SK-N-MC (cell line): ENCODE measurements around the gene MPPE1.
A peak's percentile ranks its signal among the peaks of the same experiment; 100 is the strongest.

Experiments
- DNase-seq: peaks from one replicate; pipeline ENCODE4 v3.0.0-alpha.2; 2011; ENCODE audit warnings: low read depth, low spot score
- H3K27ac ChIP-seq: fragments of 200-600 bp; sonication (generic); 2 replicates; pipeline ENCODE4 v1.5.1; 2016; ENCODE audit warnings: mixed run types
- H3K36me3 ChIP-seq: fragments of 200-600 bp; sonication (generic); 2 replicates; pipeline ENCODE4 v1.6.1; 2017; ENCODE audit warnings: antibody characterized with exemption, low read length, mixed read lengths; ENCODE audit not compliant: insufficient read depth
- H3K4me3 ChIP-seq: fragments of 200-600 bp; sonication (generic); 2 replicates; pipeline ENCODE4 v1.5.1; 2016
- H3K9ac ChIP-seq: fragments of 200-600 bp; sonication (generic); 2 replicates; pipeline ENCODE4 v1.8.0; 2017; ENCODE audit warnings: mixed run types, mixed read lengths; ENCODE audit not compliant: insufficient read length
- H3K9me3 ChIP-seq: fragments of 200-600 bp; sonication (generic); 2 replicates; pipeline ENCODE4 v1.6.1; 2017; ENCODE audit warnings: low read depth, mild to moderate bottlenecking, antibody characterized with exemption, low read length, moderate library complexity, mixed read lengths
- EZH2 ChIP-seq: fragments of 200-600 bp; sonication (generic); IDR thresholded peaks from one replicate; pipeline ENCODE4 v1.6.1; 2017; ENCODE audit warnings: antibody characterized with exemption
- FOXP2 ChIP-seq: optimal IDR thresholded peaks from 2 replicates; pipeline ENCODE3; 2011; ENCODE audit warnings: mild to moderate bottlenecking, moderate library complexity; ENCODE audit not compliant: insufficient read depth; ENCODE audit errors: extremely low read length, control extremely low read depth
- POLR2AphosphoS5 ChIP-seq: IDR thresholded peaks from 2 replicates; pipeline ENCODE4 v1.6.1; 2012; ENCODE audit warnings: mild to moderate bottlenecking, low read depth, low read length, borderline replicate concordance

Gene MPPE1, protein sequence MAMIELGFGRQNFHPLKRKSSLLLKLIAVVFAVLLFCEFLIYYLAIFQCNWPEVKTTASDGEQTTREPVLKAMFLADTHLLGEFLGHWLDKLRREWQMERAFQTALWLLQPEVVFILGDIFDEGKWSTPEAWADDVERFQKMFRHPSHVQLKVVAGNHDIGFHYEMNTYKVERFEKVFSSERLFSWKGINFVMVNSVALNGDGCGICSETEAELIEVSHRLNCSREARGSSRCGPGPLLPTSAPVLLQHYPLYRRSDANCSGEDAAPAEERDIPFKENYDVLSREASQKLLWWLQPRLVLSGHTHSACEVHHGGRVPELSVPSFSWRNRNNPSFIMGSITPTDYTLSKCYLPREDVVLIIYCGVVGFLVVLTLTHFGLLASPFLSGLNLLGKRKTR

DNA sequence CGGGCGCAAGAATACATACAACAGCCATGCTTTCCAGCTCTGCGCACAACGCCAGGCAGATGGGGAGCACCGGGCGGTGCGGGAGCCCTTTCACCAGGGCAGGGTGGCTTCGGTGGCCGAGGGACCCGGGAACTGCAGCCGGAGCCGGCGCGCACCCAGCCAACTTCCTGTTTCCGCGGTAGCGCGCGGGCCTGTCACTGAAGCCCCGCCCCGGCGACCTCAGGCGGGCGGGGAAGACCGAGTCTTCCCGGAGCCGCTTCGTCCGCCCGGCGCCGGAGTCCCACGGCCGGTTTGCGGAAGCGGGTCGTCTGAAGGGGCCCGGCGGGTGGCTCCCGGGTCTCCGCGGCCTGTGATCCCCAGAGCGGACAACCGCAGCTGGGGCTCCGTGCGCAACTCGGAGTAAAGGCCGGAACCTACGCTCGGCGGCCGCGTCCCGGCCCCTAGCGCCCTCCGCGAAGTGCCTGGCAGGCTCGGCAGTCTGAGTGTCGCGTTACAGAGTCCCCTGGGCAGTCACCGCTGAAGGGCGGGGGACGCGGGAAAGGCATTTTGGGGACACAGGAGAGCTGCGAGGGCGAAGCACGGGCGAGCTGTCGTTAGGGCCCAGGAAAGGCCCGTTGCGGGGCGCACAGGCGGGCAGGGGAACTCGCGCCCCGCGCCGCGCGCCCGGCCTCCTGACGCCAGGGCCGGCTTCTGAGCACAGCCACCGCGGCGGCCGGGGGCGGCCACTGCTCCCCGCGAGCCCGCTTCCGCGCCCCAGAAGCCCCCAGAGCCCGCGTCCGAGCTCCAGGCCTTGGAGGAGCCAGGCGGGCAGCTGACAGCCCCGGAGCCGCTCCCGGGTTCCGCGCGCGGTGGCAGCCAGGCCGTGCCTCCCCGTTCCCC is at the start of gene MPPE1:
TSS of gene MPPE1 (minus strand) at position 136 of the 879 bp plus-strand sequence. CDS start 11,053 bp downstream, outside the sequence.
- peak within 1 kb of the TSS; percentile 46 for H3K27ac ChIP-seq
- DNase-seq = no peak
- TF ChIP-seq POLR2AphosphoS5 (peak; percentile 78), EZH2 (no peak)
- peak within 1 kb of the TSS; percentile 86 for H3K9ac ChIP-seq
- H3K4me3 ChIP-seq = peak within 1 kb of the TSS; percentile 97
- H3K36me3 ChIP-seq = no peaks in the 10 kb centered on the region
- no peaks in the 10 kb centered on the region for H3K9me3 ChIP-seq

DNA sequence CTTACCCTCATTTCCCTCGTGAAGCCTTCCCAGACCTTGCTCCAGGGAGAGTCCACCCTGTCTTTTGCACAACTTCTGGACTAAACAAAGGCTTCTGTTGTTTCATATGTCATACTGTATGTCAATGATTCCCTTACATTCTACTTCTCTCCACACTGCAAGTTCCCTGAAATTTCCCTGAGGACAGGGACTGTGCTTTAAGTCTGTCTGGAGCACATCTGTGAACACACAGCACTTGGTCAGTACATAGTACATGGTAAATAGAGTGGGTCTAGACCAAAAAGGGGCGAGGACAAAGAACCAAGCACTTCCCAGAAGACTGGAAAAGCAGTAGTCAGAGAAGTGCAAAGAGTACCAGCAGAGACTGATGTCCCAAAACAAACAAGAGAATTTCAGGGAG is 49.5 kb upstream of the MPPE1 start:
- Histone ChIP-seq H3K9ac (no peak overlapping the region), H3K9me3 (no peaks in the 10 kb centered on the region), H3K36me3 (no peaks in the 10 kb centered on the region), H3K27ac (no peak overlapping the region), H3K4me3 (no peak overlapping the region)
- TF ChIP-seq EZH2 (no peak), FOXP2 (no peak), POLR2AphosphoS5 (no peak)
- no peak for DNase-seq

DNA sequence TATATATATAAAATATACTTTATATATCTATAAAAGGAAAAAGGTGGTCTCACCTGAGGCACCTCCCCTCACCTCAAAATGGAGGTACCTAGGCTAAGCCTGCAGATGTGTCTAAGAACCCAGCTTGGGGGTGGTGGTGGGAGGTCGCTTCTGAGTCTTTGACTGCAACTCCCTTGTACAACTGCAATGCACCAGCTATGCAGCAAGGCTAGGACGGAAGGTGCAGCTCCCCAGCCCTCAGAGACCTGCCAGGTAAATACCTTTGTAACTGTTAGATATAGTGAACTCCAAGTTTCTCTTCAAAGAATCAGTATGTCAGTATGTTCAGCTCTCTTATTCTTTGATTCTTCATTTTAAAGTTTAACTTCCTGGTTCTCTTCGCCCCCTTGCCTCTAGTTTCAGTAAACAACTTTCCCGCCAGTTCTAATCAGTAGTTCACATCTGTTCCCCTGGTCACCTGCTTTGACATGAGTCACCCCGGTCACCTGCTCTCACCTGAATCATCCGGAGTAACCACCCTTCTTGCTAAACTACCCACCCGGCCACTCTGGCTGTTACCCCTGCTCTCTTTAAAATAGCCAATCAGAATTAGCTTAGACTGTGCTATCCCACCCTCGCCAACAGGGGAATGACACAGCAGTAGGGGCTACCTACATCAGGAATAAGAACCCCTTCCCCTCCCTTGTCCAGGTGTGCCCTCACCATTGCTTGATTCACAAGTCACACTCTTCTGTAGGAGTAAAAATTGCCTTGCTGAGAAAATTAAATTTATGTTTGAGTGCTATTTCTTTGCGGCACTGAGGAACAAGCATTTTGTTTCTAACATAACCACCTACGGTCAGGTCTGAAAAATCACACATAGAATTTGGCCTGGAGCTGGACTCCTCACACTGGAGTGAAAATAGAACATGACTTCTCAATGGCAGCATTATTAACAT is 48.5 kb upstream of the MPPE1 start:
- no peak for DNase-seq
- Histone ChIP-seq H3K27ac (no peak overlapping the region), H3K4me3 (no peak overlapping the region), H3K9me3 (no peaks in the 10 kb centered on the region), H3K9ac (no peak overlapping the region), H3K36me3 (no peaks in the 10 kb centered on the region)
- TF ChIP-seq FOXP2 = no peak
- no peak for TF ChIP-seq POLR2AphosphoS5
- no peak for TF ChIP-seq EZH2

DNA sequence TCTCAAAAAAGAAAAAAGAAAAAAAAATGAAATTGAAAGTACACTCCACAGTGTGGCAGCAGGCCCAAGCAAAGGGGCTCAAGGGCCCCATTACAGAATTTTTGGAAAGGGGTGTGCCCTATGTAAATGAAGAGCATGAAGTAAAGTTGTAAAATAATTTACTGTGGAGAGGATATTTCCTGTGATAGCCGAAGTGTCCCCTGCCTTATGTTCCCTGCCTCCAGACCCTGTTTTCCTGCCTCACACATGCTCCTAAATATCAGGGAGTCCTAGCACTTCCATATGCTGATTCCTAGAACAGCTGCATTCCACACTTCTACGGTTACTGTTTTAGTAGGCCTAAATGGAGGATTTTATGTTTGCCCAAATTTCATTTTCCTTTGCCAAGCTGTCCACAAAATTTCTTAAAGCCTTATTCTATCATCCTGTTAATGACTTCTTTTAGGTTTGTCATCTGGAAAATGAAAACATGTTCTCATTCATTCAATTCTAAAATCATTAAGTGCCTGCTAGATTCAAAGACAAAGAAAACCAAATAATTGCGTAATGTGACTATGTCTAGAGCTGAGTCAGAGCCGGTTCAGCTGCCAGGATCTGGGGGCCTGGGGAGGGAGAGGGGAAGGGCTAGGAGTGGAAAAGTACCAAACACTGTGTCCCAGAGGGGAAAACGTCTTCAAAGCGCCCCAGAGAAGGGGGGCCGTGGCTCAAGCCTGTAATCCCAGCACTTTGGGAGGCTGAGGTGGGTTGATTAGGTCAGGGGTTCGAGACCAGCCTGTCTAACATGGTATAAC is 47.3 kb upstream of the MPPE1 start:
- no peak for TF ChIP-seq FOXP2
- DNase-seq = peak; percentile 84
- Histone ChIP-seq H3K27ac (peak overlapping the region; percentile 98), H3K4me3 (peak overlapping the region; percentile 39), H3K9ac (peak overlapping the region; percentile 63), H3K9me3 (no peaks in the 10 kb centered on the region), H3K36me3 (no peaks in the 10 kb centered on the region)

DNA sequence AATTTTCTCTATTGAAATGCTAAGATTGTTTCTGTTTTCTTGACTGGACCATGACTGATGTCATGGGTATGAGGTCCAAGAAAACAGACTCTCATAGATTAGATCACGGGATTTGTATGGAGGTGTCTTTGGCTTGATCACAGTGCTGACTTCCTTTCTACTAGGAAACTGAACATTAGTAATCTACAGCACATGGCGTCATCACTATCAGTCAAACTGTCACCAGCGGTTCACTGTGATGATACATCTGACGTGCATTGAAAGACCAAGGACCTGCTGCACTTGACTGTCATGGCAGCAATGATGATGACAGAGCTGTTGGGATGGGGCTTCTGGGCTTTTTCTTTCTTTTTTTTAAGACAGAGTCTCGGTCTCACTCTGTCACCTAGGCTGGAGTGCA is 45.0 kb upstream of the MPPE1 start:
- no peak for DNase-seq
- Histone ChIP-seq H3K9ac (no peak overlapping the region), H3K36me3 (no peaks in the 10 kb centered on the region), H3K4me3 (no peak overlapping the region), H3K9me3 (no peaks in the 10 kb centered on the region), H3K27ac (no peak overlapping the region)
- TF ChIP-seq POLR2AphosphoS5 (no peak), EZH2 (no peak), FOXP2 (no peak)

DNA sequence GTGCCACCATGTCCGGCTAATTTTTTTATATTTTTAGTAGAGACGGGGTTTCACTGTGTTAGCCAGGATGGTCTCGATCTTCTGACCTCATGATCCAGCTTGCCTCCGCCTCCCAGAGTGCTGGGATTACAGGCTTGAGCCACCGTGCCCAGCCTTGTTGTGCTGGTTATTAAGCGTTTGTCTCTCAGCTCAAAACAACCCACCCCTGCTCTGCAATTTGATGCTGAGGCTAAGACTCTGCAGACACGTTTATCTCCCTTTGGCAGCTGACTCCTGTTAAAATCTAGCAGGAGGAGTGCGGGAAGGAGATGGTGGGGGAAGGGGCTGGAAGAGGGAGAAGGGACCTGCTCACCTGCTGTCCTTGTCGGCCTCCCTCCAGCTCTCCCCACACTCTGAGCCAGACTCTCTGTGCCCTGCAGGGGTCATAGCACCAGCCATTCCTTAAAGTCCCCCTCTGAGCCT is 43.3 kb upstream of the MPPE1 start:
- H3K4me3 ChIP-seq = no peak overlapping the region
- no peaks in the 10 kb centered on the region for H3K36me3 ChIP-seq
- H3K27ac ChIP-seq = no peak overlapping the region
- DNase-seq = no peak
- TF ChIP-seq EZH2 (no peak), FOXP2 (no peak), POLR2AphosphoS5 (no peak)
- no peak overlapping the region for H3K9ac ChIP-seq
- H3K9me3 ChIP-seq = no peaks in the 10 kb centered on the region

DNA sequence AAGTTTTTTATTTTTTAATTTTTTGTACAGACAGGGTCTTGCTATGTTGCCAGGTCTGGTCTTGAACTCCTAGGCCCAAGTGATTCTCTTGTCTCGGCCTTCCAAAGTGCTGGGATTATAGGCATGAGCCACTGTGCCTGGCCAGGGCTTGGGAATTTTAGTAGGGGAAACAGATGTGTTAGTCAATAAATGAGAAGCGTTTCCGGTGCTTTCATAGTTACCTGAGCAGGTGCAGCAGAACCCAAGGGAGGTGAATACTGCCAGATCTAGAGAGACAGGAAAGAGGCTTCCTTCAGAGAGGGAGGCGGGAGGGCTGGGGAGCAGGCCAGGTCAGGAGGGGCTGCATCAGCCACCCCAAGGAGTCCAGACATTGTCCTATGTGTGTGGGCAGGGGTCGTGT is 42.7 kb upstream of the MPPE1 start:
- H3K9me3 ChIP-seq = no peaks in the 10 kb centered on the region
- no peak overlapping the region for H3K4me3 ChIP-seq
- H3K27ac ChIP-seq = no peak overlapping the region
- DNase-seq = no peak
- no peak overlapping the region for H3K9ac ChIP-seq
- TF ChIP-seq POLR2AphosphoS5 (no peak), EZH2 (no peak), FOXP2 (no peak)
- no peaks in the 10 kb centered on the region for H3K36me3 ChIP-seq
